ENCODE data around the gene HHAT. TPM values are rescaled to one million over a fixed set of nuclear protein-coding genes. Genes with fewer than 3 reads are reported as not detected.

HHAT gene
- total and polyA plus RNA-seq, 7 donors, result 0.11 to 0.64 (median 0.16) TPM

DNA sequence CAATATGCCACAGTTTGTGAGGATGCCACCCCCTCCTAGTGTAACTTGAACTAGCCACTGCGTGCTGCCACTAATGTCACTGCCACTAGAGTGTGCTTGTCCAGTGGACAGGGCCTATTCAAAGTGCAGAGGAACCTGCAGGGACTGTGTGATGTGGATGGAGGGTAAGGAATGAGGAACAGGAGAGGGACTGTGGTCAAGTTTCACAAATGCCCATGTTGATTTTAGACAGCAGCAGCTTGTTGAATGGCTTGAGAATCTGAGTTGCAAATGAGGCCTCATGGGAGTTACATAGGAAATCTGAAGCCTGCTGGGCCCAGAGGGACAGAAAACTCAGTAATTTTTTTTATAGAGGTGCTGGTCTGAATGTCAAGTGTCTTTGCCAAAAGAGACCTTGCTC, 112.3 kb downstream of the HHAT start:
- H3K27me3 ChIP-seq (ENCODE audit: insufficient read depth in 3 of 3, low read length in 2 of 3), result peaks cover 0 to 2% (median 0%) of the 10 kb centered on the region in 3 donors
- H3K9me3 ChIP-seq, result no peaks in the 10 kb centered on the region
- DNase-seq, result no peak
- no peak overlapping the region for H3K27ac ChIP-seq
- intact Hi-C loops (cut with DNase I), result no loop called here
- no peaks in the 10 kb centered on the region for H3K36me3 ChIP-seq (ENCODE audit: insufficient read depth in 1 of 2, low read depth in 1 of 2)
- TF ChIP-seq, protein P1, sequence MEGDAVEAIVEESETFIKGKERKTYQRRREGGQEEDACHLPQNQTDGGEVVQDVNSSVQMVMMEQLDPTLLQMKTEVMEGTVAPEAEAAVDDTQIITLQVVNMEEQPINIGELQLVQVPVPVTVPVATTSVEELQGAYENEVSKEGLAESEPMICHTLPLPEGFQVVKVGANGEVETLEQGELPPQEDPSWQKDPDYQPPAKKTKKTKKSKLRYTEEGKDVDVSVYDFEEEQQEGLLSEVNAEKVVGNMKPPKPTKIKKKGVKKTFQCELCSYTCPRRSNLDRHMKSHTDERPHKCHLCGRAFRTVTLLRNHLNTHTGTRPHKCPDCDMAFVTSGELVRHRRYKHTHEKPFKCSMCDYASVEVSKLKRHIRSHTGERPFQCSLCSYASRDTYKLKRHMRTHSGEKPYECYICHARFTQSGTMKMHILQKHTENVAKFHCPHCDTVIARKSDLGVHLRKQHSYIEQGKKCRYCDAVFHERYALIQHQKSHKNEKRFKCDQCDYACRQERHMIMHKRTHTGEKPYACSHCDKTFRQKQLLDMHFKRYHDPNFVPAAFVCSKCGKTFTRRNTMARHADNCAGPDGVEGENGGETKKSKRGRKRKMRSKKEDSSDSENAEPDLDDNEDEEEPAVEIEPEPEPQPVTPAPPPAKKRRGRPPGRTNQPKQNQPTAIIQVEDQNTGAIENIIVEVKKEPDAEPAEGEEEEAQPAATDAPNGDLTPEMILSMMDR (IDR thresholded peaks at IDR 0.05), result no peak
- H3K4me1 ChIP-seq, result no peaks in the 10 kb centered on the region
- ATAC-seq, result no peak
- WGBS, 3 donors, result 90 to 93% (median 91%) methylated on average over 1 of the region's 1 CpG
- no peak overlapping the region for H3K4me3 ChIP-seq

DNA sequence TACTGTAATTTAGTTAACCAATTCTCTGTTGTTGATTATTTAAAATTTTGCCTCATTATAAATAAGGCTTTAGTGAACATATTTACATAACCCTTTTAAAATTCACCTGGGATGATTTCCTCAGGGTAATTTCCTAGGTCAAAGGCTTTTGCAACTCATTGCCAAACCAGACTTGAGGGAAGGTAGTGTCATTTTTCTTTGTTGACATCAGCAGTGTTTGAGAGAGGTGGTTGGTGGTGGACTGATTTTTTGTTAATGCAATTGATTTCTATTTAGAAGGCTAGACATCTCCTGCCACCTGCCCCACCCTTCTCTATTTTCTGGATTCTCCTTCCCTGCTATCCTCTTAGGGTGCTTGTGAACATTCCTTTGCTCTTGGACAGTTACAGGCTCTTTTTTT, 116.8 kb downstream of the HHAT start:
- H3K36me3 ChIP-seq (ENCODE audit: insufficient read depth in 1 of 2, low read depth in 1 of 2), result no peaks in the 10 kb centered on the region
- TF ChIP-seq, protein P1 (IDR thresholded peaks at IDR 0.05), result no peak
- no peaks in the 10 kb centered on the region for H3K4me1 ChIP-seq
- no peak overlapping the region for H3K4me3 ChIP-seq
- ATAC-seq (no peak), DNase-seq (no peak)
- H3K27ac ChIP-seq, result no peak overlapping the region
- no peaks in the 10 kb centered on the region for H3K27me3 ChIP-seq (ENCODE audit: insufficient read depth in 3 of 3, low read length in 2 of 3)
- no peaks in the 10 kb centered on the region for H3K9me3 ChIP-seq
- intact Hi-C loops (cut with DNase I), result loop anchor here in 1 of 2 donors (5.0 kb wide), 1 partner anchor 687 kb away; the partner anchor contains the start of gene KCNH1

DNA sequence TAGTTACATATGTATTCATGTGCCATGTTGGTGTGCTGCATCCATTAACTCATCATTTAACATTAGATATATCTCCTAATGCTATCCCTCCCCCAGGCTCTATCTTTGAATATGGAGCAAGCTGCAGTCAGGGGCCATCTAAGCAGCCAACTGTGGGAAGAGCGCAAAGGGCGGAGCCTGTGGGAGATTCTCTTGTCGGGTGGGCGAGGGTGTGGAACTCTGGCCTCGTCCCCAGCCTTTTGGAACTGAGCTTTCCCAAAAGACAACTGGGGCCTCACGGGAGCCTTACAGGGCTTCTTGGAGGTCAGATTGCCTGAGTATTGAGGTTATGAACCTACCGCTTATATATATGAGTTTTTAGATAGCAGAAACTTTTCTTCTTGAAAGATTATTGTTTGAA, 117.2 kb downstream of the HHAT start:
- no peaks in the 10 kb centered on the region for H3K36me3 ChIP-seq (ENCODE audit: insufficient read depth in 1 of 2, low read depth in 1 of 2)
- intact Hi-C loops (cut with DNase I), result loop anchor here in 1 of 2 donors (5.0 kb wide), 1 partner anchor 686 kb away; the partner anchor contains the start of gene KCNH1
- H3K27me3 ChIP-seq (ENCODE audit: insufficient read depth in 3 of 3, low read length in 2 of 3), result no peaks in the 10 kb centered on the region
- 53 to 65% (median 61%) methylated on average over 7 of the region's 7 CpGs for whole genome bisulfite sequencing, 3 donors
- no peak overlapping the region for H3K27ac ChIP-seq
- H3K4me1 ChIP-seq, result no peaks in the 10 kb centered on the region
- DNase-seq (no peak), ATAC-seq (no peak)
- TF ChIP-seq, protein P1 (IDR thresholded peaks at IDR 0.05), result no peak
- H3K4me3 ChIP-seq, result no peak overlapping the region
- H3K9me3 ChIP-seq, result no peaks in the 10 kb centered on the region

DNA sequence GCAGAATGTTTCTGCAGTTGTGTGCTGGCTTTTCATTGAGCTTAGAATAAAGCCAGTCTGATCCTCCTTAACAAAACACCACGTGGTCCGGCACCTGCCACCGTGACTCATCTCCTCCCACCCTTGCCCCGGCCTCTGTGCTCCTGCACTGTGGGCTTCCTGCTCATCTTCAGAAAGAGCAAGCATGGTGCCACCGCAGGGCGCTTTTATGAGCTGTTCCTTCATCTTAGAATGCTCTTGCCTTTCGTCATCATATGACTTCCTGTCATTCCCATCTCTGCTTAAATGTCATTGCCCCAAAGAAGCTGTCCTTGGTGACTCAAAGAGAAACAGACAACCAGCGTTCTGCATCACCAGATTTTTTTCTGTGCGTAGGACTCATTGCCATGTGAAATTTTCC, 117.8 kb downstream of the HHAT start:
- Histone ChIP-seq H3K9me3 (no peaks in the 10 kb centered on the region), H3K36me3 (ENCODE audit: insufficient read depth in 1 of 2, low read depth in 1 of 2) (no peaks in the 10 kb centered on the region), H3K27me3 (ENCODE audit: insufficient read depth in 3 of 3, low read length in 2 of 3) (no peaks in the 10 kb centered on the region), H3K27ac (no peak overlapping the region), H3K4me1 (no peaks in the 10 kb centered on the region), H3K4me3 (no peak overlapping the region)
- WGBS, 3 donors, result 43 to 47% (median 46%) methylated on average over 9 of the region's 9 CpGs
- DNase-seq (no peak), ATAC-seq (no peak)
- TF ChIP-seq, protein P1 (IDR thresholded peaks at IDR 0.05), result no peak
- intact Hi-C loops (cut with DNase I), result loop anchor here in 1 of 2 donors (5.0 kb wide), 1 partner anchor 686 kb away; the partner anchor contains the start of gene KCNH1

DNA sequence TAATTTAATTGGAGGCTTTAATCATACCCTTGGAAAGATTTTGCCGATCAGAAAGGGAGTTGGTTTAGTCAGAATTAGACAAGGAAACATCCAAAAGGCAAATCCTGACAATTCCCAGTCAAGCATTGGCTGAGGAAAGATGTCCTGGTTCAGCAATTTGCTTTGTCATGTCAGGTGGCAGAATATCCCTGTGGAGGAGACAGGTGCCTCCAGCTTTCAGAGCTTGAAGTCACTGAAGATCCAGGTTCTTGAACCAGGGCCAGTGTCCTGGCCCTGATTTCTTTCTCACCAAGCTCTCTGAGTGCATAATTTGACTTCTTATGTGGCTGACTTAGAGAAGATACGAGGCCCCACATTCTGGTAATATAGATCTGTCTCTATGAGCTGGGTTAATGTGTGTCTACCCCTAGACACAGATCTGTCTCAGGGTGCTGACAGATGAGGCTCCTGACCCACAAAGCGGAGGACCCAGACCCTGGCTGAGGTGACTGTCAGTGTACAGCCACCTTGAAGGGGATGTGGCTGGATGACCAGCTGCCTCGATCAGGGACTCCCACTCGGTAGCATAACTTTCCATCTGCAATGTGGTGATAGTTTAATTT, 118.9 kb downstream of the HHAT start:
- ATAC-seq (no peak), DNase-seq (no peak)
- intact Hi-C loops (cut with DNase I), result loop anchor here in 1 of 2 donors (5.0 kb wide), 1 partner anchor 685 kb away; the partner anchor contains the start of gene KCNH1
- WGBS, 3 donors, result 83 to 87% (median 84%) methylated on average over 5 of the region's 5 CpGs
- Histone ChIP-seq H3K4me3 (no peak overlapping the region), H3K27ac (no peak overlapping the region), H3K4me1 (no peaks in the 10 kb centered on the region), H3K9me3 (no peaks in the 10 kb centered on the region), H3K27me3 (ENCODE audit: insufficient read depth in 3 of 3, low read length in 2 of 3) (peaks cover 0 to under 1% (median 0%) of the 10 kb centered on the region in 3 donors), H3K36me3 (ENCODE audit: insufficient read depth in 1 of 2, low read depth in 1 of 2) (no peaks in the 10 kb centered on the region)
- TF ChIP-seq, protein P1 (IDR thresholded peaks at IDR 0.05), result no peak
